K562 (cell line): Measurements from ENCODE around the gene MAPK8IP1. TPM values are rescaled to one million over a fixed set of nuclear protein-coding genes. Genes with fewer than 3 reads are reported as not detected.

Experiments
- BCLAF1 ChIP-seq, 2 experiments: fragments of 450-650 bp in 1 of 2; IDR thresholded peaks; 2 replicates each; pipeline ENCODE4 v1.6.1; 2011 to 2017; ENCODE audit warnings: low read depth in 2 of 2, antibody characterized with exemption in 1 of 2, borderline replicate concordance in 1 of 2, low read length in 1 of 2, mild to moderate bottlenecking in 1 of 2, mixed read lengths in 1 of 2; ENCODE audit not compliant: control insufficient read depth in 1 of 2
- CBFA2T2 ChIP-seq: fragments of 450-650 bp; conservative IDR thresholded peaks from 2 replicates; pipeline ENCODE4 v1.6.1; 2017; ENCODE audit warnings: mild to moderate bottlenecking
- FIP1L1 ChIP-seq: fragments of 200-400 bp; formaldehyde crosslinking; IDR thresholded peaks from 2 replicates; pipeline ENCODE4 v1.6.1; 2018; ENCODE audit warnings: mild to moderate bottlenecking, low read depth, low read length; ENCODE audit not compliant: poor library complexity, severe bottlenecking
- HMG20B ChIP-seq: fragments of 250-450 bp; sonication (Bioruptor Pico); IDR thresholded peaks from 2 replicates; pipeline ENCODE4 v1.5.0; 2021; ENCODE audit warnings: mild to moderate bottlenecking
- KLF16 ChIP-seq: IDR thresholded peaks from 2 replicates; pipeline ENCODE4 v1.6.1; 2016; ENCODE audit warnings: antibody characterized with exemption
- LEF1 ChIP-seq: fragments of 450-650 bp; IDR thresholded peaks from 2 replicates; pipeline ENCODE4 v1.6.1; 2016; ENCODE audit warnings: mild to moderate bottlenecking
- NCOA6 ChIP-seq: fragments of 450-650 bp; IDR thresholded peaks from 2 replicates; pipeline ENCODE4 v1.6.1; 2017; ENCODE audit warnings: mild to moderate bottlenecking
- NFIC ChIP-seq: fragments of 450-650 bp; IDR thresholded peaks from 2 replicates; pipeline ENCODE4 v1.6.1; 2017; ENCODE audit warnings: mild to moderate bottlenecking, inconsistent platforms
- NONO ChIP-seq, 2 experiments: fragments of 200-400 bp in 1 of 2; fragments of 450-650 bp in 1 of 2; formaldehyde crosslinking in 1 of 2; IDR thresholded peaks; 2 replicates each; pipeline ENCODE4 v1.6.1; 2017; ENCODE audit warnings: low read depth in 2 of 2, mild to moderate bottlenecking in 2 of 2, moderate library complexity in 2 of 2, low read length in 1 of 2
- NR1H2 ChIP-seq: sonication (generic); formaldehyde crosslinking; IDR thresholded peaks from 2 replicates; pipeline ENCODE4 v1.4.0; 2020; ENCODE audit warnings: mild to moderate bottlenecking, missing genetic modification reagents
- ZC3H4 ChIP-seq: sonication (generic); formaldehyde crosslinking; IDR thresholded peaks from 2 replicates; pipeline ENCODE4 v1.9.0; 2021; ENCODE audit warnings: missing genetic modification reagents, borderline replicate concordance
- ZFP91 ChIP-seq: sonication (generic); formaldehyde crosslinking; IDR thresholded peaks from 2 replicates; pipeline ENCODE4 v1.8.0; 2022; ENCODE audit warnings: mild to moderate bottlenecking, missing genetic modification reagents
- ZNF282 ChIP-seq: sonication (generic); formaldehyde crosslinking; IDR thresholded peaks from 2 replicates; pipeline ENCODE4 v1.8.1; 2023; ENCODE audit warnings: missing genetic modification reagents
- ZNF79 ChIP-seq: fragments of 250-450 bp; sonication (Bioruptor Pico); IDR thresholded peaks from 2 replicates; pipeline ENCODE4 v1.4.0; 2020; ENCODE audit warnings: low read depth, mild to moderate bottlenecking, moderate library complexity
- polyA plus RNA-seq, 8 experiments: library from polyadenylated mRNA; depleted of rRNA in 4 of 8; stranded (reverse) in 5 of 8; unstranded in 3 of 8; fragments of >200 nt; fragmentation: Nextera tagmentation in 2 of 8; fragmentation: Illumina TruSeq in 1 of 8; extraction: Ambion mirVana in 2 of 8; extraction: Trizol in 1 of 8; gene quantifications; 2 replicates each; pipeline versions ENCODE4 v1.2.1 to v1.2.3, GENCODE V29; 2011 to 2014; ENCODE audit warnings: inconsistent platforms in 1 of 8, missing spikeins in 1 of 8
- total RNA-seq, 7 experiments: library from RNA; depleted of rRNA in 6 of 7; stranded (reverse); fragments of >200 nt in 6 of 7; fragmentation: Illumina TruSeq in 2 of 7; extraction: Trizol in 2 of 7; gene quantifications; 2 replicates each; pipeline versions ENCODE4 v1.2.1 to v1.2.3, GENCODE V29; 2011 to 2021; ENCODE audit warnings: low replicate concordance in 1 of 7
- TF ChIP-seq, protein P1 (sequence below): IDR thresholded peaks from 3 replicates; pipeline ENCODE4 v1.6.1; 2011; ENCODE audit warnings: borderline replicate concordance, mild to moderate bottlenecking, moderate library complexity; ENCODE audit not compliant: insufficient read length; ENCODE audit errors: extremely low read depth
- TF ChIP-seq, protein P2 (sequence below): fragments of 450-650 bp; IDR thresholded peaks from 2 replicates; pipeline ENCODE4 v1.6.1; 2016; ENCODE audit warnings: borderline replicate concordance

Gene MAPK8IP1
- total and polyA plus RNA-seq, 9 of the 15 experiments (the other 6 are each of a cell fraction or from before 2014, with no cell fraction given) = 0.13 to 6.9 (median 2.5) TPM

DNA sequence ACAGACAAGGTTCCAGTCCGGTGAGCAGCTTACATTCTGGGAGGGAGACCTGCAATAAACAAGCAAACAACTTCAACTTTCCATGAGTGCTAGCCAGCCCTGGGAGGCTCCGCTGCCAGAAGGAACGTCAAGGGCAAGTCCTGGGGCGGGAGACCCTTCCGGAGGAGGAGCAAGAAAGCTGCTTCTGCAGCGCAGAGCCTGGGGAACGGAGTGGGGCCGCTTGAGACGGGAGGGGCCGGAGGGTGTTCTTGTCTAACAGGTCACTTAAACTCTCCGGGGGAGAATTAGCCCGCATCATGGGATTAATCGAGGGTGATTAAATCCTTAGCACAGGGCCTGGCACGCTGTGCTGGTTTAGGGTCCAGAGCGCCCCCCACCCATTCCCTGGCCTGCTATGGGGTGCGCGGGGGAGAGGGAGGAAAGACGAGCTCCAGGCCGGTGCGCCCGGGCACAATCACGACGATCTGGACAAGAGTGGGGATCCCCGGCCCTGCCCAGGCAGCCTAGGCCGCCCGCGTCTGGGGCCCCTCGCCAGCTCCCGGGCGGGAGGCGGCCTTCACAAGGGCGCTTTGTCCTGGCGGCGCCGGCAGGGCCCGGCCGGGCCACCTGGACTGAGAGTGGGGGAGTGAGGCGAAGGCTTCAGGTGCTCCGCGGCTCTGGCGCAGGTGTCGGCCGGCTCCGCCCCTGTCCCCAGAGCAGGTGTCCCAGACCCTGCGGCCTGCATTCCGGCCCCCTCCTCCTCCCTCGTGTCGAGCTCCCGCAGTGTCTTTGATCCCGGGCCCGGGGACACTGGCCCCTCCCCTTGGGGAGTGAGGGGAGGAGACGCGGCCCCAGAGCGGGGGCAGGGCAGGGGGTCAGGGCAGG lies 36.3 kb downstream of the MAPK8IP1 start (continued):
- TF ChIP-seq, protein P1, sequence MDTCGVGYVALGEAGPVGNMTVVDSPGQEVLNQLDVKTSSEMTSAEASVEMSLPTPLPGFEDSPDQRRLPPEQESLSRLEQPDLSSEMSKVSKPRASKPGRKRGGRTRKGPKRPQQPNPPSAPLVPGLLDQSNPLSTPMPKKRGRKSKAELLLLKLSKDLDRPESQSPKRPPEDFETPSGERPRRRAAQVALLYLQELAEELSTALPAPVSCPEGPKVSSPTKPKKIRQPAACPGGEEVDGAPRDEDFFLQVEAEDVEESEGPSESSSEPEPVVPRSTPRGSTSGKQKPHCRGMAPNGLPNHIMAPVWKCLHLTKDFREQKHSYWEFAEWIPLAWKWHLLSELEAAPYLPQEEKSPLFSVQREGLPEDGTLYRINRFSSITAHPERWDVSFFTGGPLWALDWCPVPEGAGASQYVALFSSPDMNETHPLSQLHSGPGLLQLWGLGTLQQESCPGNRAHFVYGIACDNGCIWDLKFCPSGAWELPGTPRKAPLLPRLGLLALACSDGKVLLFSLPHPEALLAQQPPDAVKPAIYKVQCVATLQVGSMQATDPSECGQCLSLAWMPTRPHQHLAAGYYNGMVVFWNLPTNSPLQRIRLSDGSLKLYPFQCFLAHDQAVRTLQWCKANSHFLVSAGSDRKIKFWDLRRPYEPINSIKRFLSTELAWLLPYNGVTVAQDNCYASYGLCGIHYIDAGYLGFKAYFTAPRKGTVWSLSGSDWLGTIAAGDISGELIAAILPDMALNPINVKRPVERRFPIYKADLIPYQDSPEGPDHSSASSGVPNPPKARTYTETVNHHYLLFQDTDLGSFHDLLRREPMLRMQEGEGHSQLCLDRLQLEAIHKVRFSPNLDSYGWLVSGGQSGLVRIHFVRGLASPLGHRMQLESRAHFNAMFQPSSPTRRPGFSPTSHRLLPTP = no peak
- TF ChIP-seq BCLAF1 (IDR thresholded peaks at IDR 0.05; ENCODE audit: borderline replicate concordance in 1 of 2, control insufficient read depth in 1 of 2, low read depth in 2 of 2, low read length in 1 of 2) (no peak), ZNF282 (CRISPR knock-in tag) (no peak), FIP1L1 (peak; percentile 42), KLF16 (no peak), HMG20B (CRISPR knock-in tag) (no peak), ZNF79 (no peak), ZFP91 (no peak), ZC3H4 (CRISPR knock-in tag) (no peak), NFIC (peak; percentile 39; the same call in 1 of the 2 replicates), NONO (IDR thresholded peaks at IDR 0.05; ENCODE audit: low read depth in 2 of 2, low read length in 1 of 2) (no peak), CBFA2T2 (peak; percentile 25; the same call in 1 of the 2 replicates), NCOA6 (peak; percentile 38; the same call in 1 of the 2 replicates), LEF1 (0 out of 2 replicates have a peak, but pooled peaks have one; percentile 13), NR1H2 (CRISPR knock-in tag) (no peak)
- TF ChIP-seq, protein P2, sequence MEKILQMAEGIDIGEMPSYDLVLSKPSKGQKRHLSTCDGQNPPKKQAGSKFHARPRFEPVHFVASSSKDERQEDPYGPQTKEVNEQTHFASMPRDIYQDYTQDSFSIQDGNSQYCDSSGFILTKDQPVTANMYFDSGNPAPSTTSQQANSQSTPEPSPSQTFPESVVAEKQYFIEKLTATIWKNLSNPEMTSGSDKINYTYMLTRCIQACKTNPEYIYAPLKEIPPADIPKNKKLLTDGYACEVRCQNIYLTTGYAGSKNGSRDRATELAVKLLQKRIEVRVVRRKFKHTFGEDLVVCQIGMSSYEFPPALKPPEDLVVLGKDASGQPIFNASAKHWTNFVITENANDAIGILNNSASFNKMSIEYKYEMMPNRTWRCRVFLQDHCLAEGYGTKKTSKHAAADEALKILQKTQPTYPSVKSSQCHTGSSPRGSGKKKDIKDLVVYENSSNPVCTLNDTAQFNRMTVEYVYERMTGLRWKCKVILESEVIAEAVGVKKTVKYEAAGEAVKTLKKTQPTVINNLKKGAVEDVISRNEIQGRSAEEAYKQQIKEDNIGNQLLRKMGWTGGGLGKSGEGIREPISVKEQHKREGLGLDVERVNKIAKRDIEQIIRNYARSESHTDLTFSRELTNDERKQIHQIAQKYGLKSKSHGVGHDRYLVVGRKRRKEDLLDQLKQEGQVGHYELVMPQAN = no peak
